Left lung (tissue), 10 donors: Measurements from ENCODE around the gene NTHL1. TPM values are rescaled to one million over a fixed set of nuclear protein-coding genes. Genes with fewer than 3 reads are reported as not detected.

Experiments
- ATAC-seq: fragments of 200-7000 bp; cut with Tn5 transposase; one replicate; pipeline ENCODE4 v1.9.1; 2020; ENCODE audit warnings: moderate library complexity
- DNase-seq, 4 donors: peaks; one replicate each; pipeline ENCODE4 v3.0.0-alpha.2; 2013 to 2020
- H3K27ac ChIP-seq, 2 donors: fragments of 200-600 bp; sonication (generic) in 1 of 2; one replicate each; pipeline versions ENCODE4 v1.5.0 to v1.8.0; 2020 to 2021
- H3K27me3 ChIP-seq, 2 donors: fragments of 200-600 bp; sonication (generic) in 1 of 2; one replicate each; pipeline versions ENCODE4 v1.5.0 to v1.8.0; 2020 to 2021
- H3K36me3 ChIP-seq, 2 donors: fragments of 200-600 bp; sonication (generic) in 1 of 2; one replicate each; pipeline versions ENCODE4 v1.5.0 to v1.8.0; 2020 to 2021
- H3K4me1 ChIP-seq, 2 donors: fragments of 200-600 bp; one replicate each; pipeline ENCODE4 v1.8.0; 2021
- H3K4me3 ChIP-seq, 2 donors: fragments of 200-600 bp; sonication (generic) in 1 of 2; one replicate each; pipeline versions ENCODE4 v1.5.0 to v1.8.0; 2020 to 2021; ENCODE audit warnings: mild to moderate bottlenecking in 1 of 2
- H3K9me3 ChIP-seq, 2 donors: fragments of 200-600 bp; sonication (generic) in 1 of 2; one replicate each; pipeline versions ENCODE4 v1.5.0 to v1.8.0; 2020 to 2021
- intact Hi-C, 2 donors: fragments of 100-400 bp; cut with DNase I; formaldehyde crosslinking; loops; one replicate each; pipeline versions ENCODE4 v1.11.2 to v1.14.2; 2022
- polyA plus RNA-seq, 6 donors: library from polyadenylated mRNA; unstranded; fragments of 120-200 nt; gene quantifications; one replicate each; pipeline ENCODE4 v1.2.1, GENCODE V29; 2013; ENCODE audit not compliant: insufficient read length in 6 of 6
- total RNA-seq, 2 donors: library from RNA; stranded (reverse); fragmentation: NEBNext Ultra II Directional; extraction: Animal tissue kit (Norgen Biotek cat#: 25700); gene quantifications; one replicate each; pipeline ENCODE4 v1.2.1, GENCODE V29; 2021
- TF ChIP-seq, protein P1 (sequence below), 2 donors: fragments of 200-600 bp; sonication (generic) in 1 of 2; IDR thresholded peaks; one replicate each; pipeline versions ENCODE4 v1.5.0 to v1.8.0; 2021; ENCODE audit warnings: antibody characterized with exemption in 2 of 2
- donor health status: DM: no; HTN: yes; CAD: no.
- donor health status: DM: no; HTN: no; CAD: no.

NTHL1 gene
- total and polyA plus RNA-seq, 8 donors, result 19.4 to 30.0 (median 25.8) TPM

DNA sequence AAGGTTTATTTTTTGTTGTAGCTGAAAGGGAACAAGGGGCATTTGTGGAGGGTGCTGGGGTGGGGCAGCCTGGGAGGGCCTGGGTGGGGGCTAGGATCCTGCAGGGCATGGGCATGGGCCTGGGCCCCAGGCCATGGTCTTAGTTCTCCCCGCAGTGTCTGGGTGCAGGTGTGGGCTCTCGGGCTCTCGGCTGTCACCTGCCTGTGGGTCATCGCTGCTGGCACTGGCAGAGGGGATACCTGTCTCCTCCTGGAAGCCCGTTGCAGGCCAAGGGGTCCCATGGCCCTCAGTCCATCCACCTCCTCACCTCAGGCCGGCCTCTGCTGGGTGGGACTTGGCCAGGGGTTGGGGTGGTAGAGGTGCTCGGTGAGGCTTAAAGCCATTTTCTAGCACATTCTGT lies 30.5 kb upstream of the NTHL1 start:
- Histone ChIP-seq H3K9me3 (no peaks in the 10 kb centered on the region), H3K27me3 (no peaks in the 10 kb centered on the region), H3K4me1 (peaks cover 0 to 10% of the 10 kb centered on the region in 2 donors), H3K36me3 (peaks cover 0 to 99% of the 10 kb centered on the region in 2 donors), H3K4me3 (no peak overlapping the region), H3K27ac (no peak overlapping the region)
- intact Hi-C loops, result no loop called here
- DNase-seq (no peak), ATAC-seq (no peak)
- TF ChIP-seq, protein P1, sequence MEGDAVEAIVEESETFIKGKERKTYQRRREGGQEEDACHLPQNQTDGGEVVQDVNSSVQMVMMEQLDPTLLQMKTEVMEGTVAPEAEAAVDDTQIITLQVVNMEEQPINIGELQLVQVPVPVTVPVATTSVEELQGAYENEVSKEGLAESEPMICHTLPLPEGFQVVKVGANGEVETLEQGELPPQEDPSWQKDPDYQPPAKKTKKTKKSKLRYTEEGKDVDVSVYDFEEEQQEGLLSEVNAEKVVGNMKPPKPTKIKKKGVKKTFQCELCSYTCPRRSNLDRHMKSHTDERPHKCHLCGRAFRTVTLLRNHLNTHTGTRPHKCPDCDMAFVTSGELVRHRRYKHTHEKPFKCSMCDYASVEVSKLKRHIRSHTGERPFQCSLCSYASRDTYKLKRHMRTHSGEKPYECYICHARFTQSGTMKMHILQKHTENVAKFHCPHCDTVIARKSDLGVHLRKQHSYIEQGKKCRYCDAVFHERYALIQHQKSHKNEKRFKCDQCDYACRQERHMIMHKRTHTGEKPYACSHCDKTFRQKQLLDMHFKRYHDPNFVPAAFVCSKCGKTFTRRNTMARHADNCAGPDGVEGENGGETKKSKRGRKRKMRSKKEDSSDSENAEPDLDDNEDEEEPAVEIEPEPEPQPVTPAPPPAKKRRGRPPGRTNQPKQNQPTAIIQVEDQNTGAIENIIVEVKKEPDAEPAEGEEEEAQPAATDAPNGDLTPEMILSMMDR (IDR thresholded peaks at IDR 0.05), result no peak

DNA sequence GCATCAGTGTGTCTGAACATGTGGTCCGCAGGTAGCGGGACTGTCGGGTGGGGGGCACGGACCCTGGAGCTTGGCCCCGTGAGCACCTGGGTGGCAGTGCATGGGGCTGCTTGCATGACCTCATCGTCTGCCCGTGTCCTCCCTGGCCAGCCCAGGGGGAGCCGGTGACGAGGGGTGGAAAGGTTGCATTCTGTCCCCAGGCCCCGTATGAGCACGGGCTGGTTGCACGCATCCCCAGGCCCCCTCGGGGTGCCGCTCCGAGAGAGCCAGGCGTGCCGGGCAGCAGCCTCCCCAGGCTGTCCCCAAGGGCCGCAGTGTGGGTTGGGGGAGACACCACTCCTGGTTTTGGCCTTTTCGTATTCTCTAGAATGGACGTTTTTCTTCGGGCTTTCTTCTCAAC lies 30.1 kb upstream of the NTHL1 start:
- intact Hi-C loops, result no loop called here
- TF ChIP-seq, protein P1 (IDR thresholded peaks at IDR 0.05), result no peak
- DNase-seq, result no peak
- Histone ChIP-seq H3K4me1 (peaks cover 0 to 7% of the 10 kb centered on the region in 2 donors), H3K4me3 (no peak overlapping the region), H3K27ac (no peak overlapping the region), H3K27me3 (no peaks in the 10 kb centered on the region), H3K9me3 (no peaks in the 10 kb centered on the region), H3K36me3 (peaks cover 0 to 100% of the 10 kb centered on the region in 2 donors)
- no peak for ATAC-seq

DNA sequence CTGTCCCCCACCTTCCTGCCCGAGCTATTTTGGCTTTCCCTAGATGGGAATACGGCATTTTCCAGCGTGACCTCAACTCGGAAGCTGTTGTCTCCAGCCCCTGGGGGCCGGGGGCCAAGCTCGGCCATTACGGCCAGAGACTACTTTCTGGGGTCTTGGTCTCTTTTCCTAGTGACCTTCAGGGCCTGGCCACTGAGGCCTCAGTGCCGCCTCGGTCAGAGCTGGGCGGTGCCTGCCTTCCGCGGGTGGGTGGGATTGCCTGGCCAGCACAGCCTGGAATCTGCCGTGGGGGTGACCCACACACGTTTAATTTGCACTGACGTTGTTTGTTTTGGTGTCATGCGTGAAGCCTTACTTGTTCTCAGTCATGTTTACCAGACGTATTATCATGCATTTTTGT lies 29.4 kb upstream of the NTHL1 start:
- TF ChIP-seq, protein P1 (IDR thresholded peaks at IDR 0.05), result no peak
- DNase-seq (no peak), ATAC-seq (no peak)
- H3K4me3 ChIP-seq, result no peak overlapping the region
- no peaks in the 10 kb centered on the region for H3K9me3 ChIP-seq
- peaks cover 0 to 100% of the 10 kb centered on the region in 2 donors for H3K36me3 ChIP-seq
- no peak overlapping the region for H3K27ac ChIP-seq
- H3K27me3 ChIP-seq, result no peaks in the 10 kb centered on the region
- peaks cover 0 to 2% of the 10 kb centered on the region in 2 donors for H3K4me1 ChIP-seq
- intact Hi-C loops, result no loop called here

DNA sequence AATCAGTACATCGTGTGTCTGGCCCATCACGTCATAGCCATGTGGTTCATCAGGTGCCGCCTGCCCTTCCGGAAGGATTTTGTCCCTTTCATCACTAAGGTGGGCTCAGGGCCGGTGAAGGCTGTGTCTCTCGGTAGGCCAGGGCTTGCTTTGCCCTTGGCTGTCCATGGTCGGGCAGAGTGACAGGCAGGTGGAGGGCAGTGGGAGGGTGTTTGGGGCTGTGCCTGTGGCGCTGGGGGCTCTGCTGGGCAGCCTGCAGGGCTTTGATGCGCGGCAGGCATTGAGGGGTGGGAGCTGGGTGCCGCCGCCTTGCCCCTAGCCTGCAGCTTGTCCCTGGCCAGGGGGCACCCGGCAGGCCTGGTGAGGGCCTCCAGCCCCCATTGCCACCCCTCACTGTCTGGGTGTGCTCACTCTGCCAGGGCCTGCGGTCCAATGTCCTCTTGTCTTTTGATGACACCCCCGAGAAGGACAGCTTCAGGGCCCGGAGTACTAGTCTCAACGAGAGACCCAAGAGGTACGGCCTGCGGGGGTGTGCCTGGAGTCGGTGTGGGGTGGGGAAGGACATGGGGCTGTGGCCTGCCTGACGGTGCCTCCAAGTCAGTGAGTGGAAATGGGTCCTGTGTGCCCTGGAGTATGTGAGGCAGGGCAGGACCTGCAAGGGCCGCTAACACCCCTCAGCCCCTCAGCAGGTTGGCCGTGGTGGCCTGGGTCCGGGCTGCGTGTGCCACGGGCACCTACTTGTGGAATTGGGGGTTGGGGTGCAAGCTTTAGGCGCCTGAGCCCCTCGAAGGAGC lies 28.6 kb upstream of the NTHL1 start:
- H3K27me3 ChIP-seq, result no peaks in the 10 kb centered on the region
- TF ChIP-seq, protein P1 (IDR thresholded peaks at IDR 0.05), result no peak
- H3K27ac ChIP-seq, result no peak overlapping the region
- no peaks in the 10 kb centered on the region for H3K9me3 ChIP-seq
- no peak overlapping the region for H3K4me3 ChIP-seq
- ATAC-seq (no peak), DNase-seq (no peak)
- intact Hi-C loops, result no loop called here
- H3K36me3 ChIP-seq, result peaks cover 0 to 100% of the 10 kb centered on the region in 2 donors
- H3K4me1 ChIP-seq, result no peaks in the 10 kb centered on the region

DNA sequence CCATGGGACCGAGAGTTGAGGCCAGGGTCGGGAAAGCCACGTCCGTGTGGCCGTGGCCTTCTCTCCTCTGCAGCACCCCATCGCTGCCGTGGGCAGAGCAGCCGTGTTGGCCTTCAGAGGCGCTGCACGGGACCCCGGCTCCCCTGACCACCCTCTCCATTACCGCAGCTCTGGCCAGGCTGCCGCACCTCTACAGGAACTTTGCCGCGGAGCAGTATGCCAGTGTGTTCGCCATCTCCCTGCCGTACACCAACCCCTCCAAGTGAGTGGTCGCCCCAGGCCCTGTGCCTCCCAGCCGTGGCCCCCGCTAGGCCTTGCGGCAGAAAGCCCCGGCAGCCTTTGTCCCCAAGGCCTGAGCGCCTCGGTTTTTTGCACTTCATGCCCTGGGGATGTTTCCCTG lies 28.0 kb upstream of the NTHL1 start:
- DNase-seq (no peak), ATAC-seq (no peak)
- Histone ChIP-seq H3K36me3 (peaks cover 0 to 100% of the 10 kb centered on the region in 2 donors), H3K4me1 (no peaks in the 10 kb centered on the region), H3K27ac (no peak overlapping the region), H3K4me3 (no peak overlapping the region), H3K27me3 (no peaks in the 10 kb centered on the region), H3K9me3 (no peaks in the 10 kb centered on the region)
- TF ChIP-seq, protein P1 (IDR thresholded peaks at IDR 0.05), result no peak
- intact Hi-C loops, result no loop called here
